ENCODE results near the gene TNIP3.
"Not testable (repeated sequence)": the region's sequence is repeated elsewhere in the genome, so short reads cannot be mapped to it uniquely, and the experiment has no call there.

TNIP3 gene

DNA sequence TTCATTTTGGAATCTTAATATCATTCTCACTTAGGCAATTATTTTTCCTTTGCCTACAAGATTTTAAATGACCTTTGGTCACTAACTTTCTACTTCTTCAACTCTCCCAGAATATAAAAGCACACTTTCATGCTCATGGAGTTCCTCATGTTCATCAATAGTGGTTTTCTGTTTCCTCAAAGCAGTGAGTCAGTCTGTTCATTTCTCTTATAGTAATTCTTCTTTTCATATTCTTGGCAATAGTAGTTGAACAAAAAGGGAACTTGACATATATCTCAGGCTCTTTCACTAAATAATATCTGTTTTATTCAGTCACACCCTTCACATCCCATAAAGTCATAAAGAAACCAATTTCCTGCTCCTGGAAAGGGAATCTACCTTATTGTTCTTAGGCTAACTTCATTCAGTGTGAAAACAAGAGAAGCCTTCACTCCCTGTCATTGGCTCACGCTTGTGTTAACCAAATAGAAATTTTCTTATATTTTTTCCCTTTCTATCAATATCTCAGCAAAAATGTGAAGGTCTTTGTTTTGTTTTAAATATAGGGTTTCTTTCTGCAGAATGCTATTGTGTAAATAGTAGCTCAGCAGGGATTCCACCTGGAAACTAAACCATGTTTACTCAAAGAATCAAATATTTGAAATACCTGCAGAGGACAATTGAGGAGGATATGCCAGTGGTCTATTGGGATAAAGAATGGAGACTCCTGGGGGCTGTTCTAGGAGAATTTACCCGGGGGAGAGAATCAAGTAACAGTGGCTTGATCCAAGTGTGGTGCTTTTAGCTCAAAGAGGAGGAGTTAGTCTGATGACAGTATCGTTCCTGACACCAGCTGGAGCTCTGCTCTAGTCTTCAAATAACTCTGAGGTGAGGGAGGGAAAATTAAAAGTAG, 13.4 kb upstream of the TNIP3 start:
- no peak for DNase-seq

- no peak for DNase-seq
These were observed 12.2 kb upstream of the TNIP3 start for GRCh38 chr4:121176082-121176934.

DNA sequence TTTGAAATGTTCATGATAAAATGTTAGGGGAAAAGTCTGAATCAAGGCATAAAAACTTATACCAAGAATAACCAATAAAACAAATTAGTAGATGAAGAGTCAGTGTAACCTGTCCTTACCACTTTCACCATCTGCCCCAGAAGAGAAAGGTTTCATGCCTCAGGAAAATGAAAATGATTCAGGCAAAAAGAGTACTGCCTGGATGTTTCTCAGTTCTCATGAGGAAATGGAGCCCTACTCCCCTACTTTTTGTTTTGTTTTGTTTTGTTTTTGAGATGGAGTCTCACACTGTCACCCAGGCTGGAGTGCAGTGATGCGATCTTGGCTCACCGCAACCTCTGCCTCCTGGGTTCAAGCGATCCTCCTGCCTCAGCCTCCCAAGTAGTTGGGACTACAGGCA, 7.4 kb upstream of the TNIP3 start:
- not testable (repeated sequence) for DNase-seq

- DNase-seq: no peak
These were observed 4.5 kb upstream of the TNIP3 start for GRCh38 chr4:121168446-121169281.

GRCh38 chr4:121166976-121167375, 2.9 kb upstream of the TNIP3 start:
- DNase-seq: no peak

DNA sequence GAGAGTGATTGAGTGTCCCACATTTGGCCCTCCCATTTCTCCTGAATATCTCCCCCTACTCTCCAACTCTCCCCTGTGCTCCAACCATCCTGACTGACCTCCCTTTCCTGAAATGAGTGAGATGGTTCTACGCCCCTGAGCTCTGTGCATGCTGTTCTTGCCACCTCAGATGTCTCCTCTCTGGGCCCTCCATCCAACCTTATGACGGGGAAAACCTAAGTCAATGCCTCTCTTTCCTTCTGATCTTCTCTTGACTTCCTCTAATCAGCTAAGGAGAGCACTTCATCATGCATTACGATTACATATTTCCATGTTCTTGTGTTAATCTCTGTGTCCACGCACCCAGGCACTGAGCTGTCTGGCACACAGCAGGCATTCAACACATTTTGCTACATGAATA, 1.1 kb upstream of the TNIP3 start:
- no peak for DNase-seq

DNA sequence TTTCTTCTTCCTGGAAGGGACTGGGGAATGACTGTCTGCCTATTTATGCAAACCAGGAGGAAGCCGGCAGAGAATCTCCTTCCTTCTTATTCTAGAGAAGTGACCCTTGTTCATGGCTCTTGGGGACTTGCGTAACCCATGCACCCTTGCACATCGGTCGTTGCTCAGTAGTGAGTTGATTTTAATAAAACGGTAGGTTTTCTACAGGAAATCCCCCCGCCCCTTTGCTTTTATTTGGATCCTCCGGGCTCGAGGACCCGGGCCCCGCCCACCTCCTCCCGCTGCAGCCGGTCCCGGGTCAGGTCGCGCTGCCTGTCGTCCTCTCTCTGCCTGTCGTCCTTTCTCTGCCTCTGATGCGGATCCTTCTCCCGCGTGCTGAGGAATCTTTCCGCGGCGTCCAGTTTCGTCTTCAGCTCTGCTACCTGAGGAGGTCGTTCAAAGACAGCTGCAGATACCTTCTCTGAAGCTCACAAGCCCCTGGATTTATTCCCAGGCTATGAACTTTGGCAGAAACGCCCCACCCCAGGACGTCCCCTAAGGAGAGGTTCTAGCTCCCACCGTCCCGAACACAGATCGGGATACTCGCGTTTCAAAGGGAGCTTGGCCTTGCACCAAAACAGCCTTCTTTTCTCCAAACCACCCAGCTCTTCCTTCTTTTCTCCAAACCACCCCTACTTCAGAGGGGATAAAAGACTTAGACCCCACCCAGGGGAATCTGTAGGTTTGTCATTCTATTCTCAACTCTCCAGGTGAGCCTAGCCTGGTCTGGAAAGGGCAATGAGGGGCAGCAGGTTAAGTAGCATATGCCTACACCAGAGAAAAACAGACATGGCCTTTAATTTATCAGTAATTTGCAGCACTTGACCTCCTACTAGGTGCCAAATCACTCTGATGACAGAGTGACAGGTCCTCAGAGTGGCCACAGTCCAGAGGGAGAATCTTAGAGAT, 7.0 kb downstream of the TNIP3 start:
- DNase-seq: peak in 1 of 2 donors; percentile 5

DNA sequence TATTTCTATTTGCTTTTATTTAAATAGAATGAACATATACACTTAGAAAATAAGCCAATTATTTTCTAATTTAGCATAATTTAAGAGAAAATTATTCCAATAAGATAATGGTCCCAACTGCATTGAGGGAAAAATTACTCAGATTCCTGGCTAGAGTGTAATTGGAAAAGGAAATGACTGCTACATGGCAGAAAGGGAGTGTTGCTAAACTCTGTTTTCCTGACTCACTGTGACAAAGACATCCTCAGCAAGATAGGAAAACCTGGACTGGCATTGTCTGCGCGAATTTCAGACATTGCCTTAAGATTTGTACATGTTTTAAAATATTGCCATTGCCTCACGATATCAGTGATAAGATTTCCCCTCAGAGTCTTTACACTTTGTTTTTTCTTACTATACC, 8.2 kb downstream of the TNIP3 start:
- DNase-seq: no peak

DNA sequence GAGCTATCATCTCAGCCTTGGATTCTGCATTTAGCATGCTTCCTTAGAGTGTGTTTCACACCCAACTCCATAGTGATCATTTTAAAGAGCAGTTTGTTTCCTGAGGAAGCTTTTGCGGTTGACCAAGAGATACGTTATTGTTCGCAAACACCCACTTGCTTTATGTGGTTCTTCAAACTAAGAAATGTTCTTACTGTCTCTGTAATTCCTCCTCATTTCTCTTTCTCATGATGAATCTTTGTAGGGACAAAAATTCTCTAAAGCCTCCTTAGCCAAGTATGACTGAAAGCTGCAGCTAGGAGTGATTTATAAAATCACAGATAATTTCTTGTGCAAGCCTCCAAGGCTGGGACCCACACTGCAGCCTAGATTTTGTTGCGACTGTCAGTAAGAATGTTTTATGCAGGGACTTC, 10.0 kb downstream of the TNIP3 start:
- DNase-seq: no peak

- no peak for DNase-seq
These were observed 12.2 kb downstream of the TNIP3 start for GRCh38 chr4:121151942-121152341.

DNA sequence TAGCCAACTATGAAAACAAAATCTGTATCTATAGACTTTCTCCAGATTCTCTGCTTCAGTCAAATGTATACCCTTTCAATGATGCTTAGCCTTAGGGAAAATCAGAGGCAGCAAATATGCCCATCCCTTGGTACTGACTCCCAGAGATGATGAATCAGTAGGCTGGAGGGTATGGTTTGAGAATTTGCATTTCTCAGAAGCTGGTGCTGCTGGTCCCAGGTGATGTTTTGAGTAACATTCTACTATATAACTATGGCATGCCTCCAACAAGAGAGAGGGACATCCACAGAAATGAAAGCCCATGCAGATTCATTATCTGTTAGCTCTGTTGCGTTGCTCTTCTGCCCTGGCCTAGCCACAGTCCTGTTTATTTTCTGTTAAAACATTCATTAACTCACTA, 13.6 kb downstream of the TNIP3 start:
- no peak for DNase-seq

DNA sequence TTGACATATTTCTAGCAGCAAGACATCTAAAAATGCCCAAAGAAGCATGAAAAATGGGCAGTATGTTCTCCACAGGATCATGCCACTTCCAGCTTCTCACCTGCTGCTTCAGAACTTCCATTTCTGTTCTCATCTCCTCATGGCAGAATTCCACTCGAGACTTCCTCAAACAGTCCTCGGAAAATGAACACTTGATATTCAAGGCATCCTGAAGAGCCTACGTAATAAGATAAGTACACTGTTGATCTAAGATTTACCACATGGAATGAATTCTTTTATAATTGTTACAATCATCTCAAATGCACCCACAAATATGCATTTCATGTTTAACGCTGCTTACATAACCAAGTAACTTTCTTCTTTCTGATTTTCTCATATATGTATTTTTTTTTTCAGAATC, 14.1 kb downstream of the TNIP3 start:
- no peak for DNase-seq

- DNase-seq: no peak
These were observed 15.5 kb downstream of the TNIP3 start for GRCh38 chr4:121148621-121149020.

- no peak for DNase-seq
These were observed 16.1 kb downstream of the TNIP3 start for GRCh38 chr4:121148000-121148399.

DNA sequence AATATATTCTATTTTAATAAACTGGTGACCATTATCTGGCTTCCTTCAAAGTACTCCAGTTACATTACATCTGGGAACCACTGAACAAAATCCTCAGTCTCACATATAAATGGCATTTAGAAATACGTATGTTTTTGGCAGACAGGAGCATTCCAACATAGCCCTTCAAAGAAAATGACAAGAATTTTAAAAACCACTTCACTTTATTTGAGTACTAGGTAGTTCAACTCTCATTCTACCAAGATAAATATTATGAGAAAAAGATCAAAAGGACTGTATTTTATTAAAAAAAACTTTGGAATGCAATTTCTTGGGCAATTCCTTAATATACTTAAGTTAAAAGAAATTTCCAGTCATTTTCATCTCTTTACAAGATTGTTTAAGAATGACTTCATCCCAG, 17.6 kb downstream of the TNIP3 start:
- no peak for DNase-seq

- DNase-seq: no peak
These were observed 18.7 kb downstream of the TNIP3 start for GRCh38 chr4:121145430-121145829.

DNA sequence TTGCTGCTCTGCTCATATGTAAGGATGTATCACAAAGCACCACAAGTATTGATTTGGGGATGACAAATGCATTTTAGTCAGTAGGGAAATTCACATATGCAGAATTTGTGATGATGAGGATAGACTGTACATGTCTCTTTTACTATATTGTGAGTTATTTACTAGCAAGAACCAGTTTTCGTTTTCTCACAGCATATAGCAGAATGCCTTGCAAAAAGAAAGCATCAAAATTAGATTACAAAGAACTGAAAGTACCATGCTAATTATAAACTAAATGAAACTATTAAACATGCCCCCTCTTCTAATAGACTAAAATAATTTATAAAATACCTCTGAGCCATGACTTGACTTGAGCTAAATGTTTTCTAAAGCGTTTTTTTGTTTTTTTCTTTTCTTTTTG, 20.1 kb downstream of the TNIP3 start:
- no peak for DNase-seq

DNA sequence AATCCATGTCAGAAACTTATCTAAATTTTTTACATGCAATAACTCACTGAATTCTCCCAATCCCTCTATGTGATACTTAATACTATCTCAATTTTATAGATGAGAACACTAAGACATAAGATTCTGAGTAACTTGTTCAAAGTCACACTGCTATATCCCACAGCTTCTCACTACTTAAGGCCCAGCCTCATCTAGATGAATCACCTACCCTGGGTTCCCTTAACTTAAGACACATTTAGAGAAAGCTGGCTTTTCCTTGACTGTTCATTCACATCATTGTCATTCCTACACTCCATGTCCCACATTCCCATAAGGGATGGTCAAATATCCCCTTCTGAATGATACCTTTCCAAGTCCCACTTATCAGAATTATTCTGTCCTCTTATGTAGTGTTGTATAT, 21.0 kb downstream of the TNIP3 start:
- no peak for DNase-seq

- no peak for DNase-seq
These were observed 23.2 kb downstream of the TNIP3 start for GRCh38 chr4:121140716-121141460.

GRCh38 chr4:121139533-121140222, 24.4 kb downstream of the TNIP3 start:
- no peak for DNase-seq
